ENCODE measurements around the gene LRRC32. TPM values are rescaled to one million over a fixed set of nuclear protein-coding genes. Genes with fewer than 3 reads are reported as not detected.

The LRRC32 gene
- total and polyA plus RNA-seq, 2 experiments from 2014 or later, result 0.42 to 0.58 TPM

DNA sequence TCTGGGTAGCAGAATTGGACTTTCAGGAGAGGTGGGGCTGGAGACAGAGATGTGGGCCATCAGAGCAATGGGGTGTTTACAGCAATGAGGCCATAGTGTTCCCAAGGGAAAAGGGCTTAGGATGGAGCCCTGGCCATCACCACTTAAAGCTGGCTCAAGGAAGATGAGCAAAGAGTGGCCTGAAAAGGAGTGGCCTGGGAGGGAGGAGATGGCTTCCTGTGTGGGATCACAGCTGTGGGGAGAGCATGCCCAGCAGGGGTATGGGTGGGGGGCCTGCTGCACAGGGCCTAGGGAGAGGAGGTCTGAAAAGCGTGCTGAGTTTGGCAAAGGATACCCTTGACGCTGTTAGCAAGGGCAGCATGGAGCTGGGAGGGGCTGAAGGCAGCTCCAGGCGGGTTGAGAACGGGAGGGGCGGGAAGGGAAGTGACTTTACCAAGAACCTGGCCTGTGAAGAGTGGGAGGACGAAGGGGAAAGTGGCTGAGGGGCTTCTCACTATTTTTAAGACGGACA, 13.9 kb downstream of the LRRC32 start:
- TF ChIP-seq EZH2 (IDR thresholded peaks at IDR 0.05; ENCODE audit: low read depth, unreplicated experiment) (no peak), EZH2phosphoT487 (IDR thresholded peaks at IDR 0.05; ENCODE audit: unreplicated experiment) (no peak), ZNF114 (CRISPR knock-in tag; IDR thresholded peaks at IDR 0.05) (no peak)
- TF ChIP-seq, protein P1, sequence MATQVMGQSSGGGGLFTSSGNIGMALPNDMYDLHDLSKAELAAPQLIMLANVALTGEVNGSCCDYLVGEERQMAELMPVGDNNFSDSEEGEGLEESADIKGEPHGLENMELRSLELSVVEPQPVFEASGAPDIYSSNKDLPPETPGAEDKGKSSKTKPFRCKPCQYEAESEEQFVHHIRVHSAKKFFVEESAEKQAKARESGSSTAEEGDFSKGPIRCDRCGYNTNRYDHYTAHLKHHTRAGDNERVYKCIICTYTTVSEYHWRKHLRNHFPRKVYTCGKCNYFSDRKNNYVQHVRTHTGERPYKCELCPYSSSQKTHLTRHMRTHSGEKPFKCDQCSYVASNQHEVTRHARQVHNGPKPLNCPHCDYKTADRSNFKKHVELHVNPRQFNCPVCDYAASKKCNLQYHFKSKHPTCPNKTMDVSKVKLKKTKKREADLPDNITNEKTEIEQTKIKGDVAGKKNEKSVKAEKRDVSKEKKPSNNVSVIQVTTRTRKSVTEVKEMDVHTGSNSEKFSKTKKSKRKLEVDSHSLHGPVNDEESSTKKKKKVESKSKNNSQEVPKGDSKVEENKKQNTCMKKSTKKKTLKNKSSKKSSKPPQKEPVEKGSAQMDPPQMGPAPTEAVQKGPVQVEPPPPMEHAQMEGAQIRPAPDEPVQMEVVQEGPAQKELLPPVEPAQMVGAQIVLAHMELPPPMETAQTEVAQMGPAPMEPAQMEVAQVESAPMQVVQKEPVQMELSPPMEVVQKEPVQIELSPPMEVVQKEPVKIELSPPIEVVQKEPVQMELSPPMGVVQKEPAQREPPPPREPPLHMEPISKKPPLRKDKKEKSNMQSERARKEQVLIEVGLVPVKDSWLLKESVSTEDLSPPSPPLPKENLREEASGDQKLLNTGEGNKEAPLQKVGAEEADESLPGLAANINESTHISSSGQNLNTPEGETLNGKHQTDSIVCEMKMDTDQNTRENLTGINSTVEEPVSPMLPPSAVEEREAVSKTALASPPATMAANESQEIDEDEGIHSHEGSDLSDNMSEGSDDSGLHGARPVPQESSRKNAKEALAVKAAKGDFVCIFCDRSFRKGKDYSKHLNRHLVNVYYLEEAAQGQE (IDR thresholded peaks at IDR 0.05; ENCODE audit: unreplicated experiment), result no peak
- TF ChIP-seq, protein P2, sequence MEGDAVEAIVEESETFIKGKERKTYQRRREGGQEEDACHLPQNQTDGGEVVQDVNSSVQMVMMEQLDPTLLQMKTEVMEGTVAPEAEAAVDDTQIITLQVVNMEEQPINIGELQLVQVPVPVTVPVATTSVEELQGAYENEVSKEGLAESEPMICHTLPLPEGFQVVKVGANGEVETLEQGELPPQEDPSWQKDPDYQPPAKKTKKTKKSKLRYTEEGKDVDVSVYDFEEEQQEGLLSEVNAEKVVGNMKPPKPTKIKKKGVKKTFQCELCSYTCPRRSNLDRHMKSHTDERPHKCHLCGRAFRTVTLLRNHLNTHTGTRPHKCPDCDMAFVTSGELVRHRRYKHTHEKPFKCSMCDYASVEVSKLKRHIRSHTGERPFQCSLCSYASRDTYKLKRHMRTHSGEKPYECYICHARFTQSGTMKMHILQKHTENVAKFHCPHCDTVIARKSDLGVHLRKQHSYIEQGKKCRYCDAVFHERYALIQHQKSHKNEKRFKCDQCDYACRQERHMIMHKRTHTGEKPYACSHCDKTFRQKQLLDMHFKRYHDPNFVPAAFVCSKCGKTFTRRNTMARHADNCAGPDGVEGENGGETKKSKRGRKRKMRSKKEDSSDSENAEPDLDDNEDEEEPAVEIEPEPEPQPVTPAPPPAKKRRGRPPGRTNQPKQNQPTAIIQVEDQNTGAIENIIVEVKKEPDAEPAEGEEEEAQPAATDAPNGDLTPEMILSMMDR (conservative IDR thresholded peaks at IDR 0.05; ENCODE audit: low read depth in 2 of 2), result no peak
- TF ChIP-seq, protein P3, sequence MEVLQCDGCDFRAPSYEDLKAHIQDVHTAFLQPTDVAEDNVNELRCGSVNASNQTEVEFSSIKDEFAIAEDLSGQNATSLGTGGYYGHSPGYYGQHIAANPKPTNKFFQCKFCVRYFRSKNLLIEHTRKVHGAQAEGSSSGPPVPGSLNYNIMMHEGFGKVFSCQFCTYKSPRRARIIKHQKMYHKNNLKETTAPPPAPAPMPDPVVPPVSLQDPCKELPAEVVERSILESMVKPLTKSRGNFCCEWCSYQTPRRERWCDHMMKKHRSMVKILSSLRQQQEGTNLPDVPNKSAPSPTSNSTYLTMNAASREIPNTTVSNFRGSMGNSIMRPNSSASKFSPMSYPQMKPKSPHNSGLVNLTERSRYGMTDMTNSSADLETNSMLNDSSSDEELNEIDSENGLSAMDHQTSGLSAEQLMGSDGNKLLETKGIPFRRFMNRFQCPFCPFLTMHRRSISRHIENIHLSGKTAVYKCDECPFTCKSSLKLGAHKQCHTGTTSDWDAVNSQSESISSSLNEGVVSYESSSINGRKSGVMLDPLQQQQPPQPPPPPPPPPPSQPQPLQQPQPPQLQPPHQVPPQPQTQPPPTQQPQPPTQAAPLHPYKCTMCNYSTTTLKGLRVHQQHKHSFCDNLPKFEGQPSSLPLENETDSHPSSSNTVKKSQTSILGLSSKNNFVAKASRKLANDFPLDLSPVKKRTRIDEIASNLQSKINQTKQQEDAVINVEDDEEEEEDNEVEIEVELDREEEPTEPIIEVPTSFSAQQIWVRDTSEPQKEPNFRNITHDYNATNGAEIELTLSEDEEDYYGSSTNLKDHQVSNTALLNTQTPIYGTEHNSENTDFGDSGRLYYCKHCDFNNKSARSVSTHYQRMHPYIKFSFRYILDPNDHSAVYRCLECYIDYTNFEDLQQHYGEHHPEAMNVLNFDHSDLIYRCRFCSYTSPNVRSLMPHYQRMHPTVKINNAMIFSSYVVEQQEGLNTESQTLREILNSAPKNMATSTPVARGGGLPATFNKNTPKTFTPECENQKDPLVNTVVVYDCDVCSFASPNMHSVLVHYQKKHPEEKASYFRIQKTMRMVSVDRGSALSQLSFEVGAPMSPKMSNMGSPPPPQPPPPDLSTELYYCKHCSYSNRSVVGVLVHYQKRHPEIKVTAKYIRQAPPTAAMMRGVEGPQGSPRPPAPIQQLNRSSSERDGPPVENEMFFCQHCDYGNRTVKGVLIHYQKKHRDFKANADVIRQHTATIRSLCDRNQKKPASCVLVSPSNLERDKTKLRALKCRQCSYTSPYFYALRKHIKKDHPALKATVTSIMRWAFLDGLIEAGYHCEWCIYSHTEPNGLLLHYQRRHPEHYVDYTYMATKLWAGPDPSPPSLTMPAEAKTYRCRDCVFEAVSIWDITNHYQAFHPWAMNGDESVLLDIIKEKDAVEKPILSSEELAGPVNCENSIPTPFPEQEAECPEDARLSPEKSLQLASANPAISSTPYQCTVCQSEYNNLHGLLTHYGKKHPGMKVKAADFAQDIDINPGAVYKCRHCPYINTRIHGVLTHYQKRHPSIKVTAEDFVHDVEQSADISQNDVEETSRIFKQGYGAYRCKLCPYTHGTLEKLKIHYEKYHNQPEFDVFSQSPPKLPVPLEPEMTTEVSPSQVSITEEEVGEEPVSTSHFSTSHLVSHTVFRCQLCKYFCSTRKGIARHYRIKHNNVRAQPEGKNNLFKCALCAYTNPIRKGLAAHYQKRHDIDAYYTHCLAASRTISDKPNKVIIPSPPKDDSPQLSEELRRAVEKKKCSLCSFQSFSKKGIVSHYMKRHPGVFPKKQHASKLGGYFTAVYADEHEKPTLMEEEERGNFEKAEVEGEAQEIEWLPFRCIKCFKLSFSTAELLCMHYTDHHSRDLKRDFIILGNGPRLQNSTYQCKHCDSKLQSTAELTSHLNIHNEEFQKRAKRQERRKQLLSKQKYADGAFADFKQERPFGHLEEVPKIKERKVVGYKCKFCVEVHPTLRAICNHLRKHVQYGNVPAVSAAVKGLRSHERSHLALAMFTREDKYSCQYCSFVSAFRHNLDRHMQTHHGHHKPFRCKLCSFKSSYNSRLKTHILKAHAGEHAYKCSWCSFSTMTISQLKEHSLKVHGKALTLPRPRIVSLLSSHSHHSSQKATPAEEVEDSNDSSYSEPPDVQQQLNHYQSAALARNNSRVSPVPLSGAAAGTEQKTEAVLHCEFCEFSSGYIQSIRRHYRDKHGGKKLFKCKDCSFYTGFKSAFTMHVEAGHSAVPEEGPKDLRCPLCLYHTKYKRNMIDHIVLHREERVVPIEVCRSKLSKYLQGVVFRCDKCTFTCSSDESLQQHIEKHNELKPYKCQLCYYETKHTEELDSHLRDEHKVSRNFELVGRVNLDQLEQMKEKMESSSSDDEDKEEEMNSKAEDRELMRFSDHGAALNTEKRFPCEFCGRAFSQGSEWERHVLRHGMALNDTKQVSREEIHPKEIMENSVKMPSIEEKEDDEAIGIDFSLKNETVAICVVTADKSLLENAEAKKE (CRISPR knock-in tag; IDR thresholded peaks at IDR 0.05), result no peak
- Histone ChIP-seq H3K36me3 (ENCODE audit: insufficient read depth) (no peaks in the 10 kb centered on the region), H3K4me3 (no peak overlapping the region), H3K27me3 (ENCODE audit: insufficient read depth) (no peaks in the 10 kb centered on the region), H3K27ac (ENCODE audit: low read depth) (no peak overlapping the region), H4K20me1 (replicated peaks; ENCODE audit: insufficient read depth) (no peaks in the 10 kb centered on the region), H3K9me2 (ENCODE audit: insufficient read depth) (no peaks in the 10 kb centered on the region), H3K79me2 (replicated peaks; ENCODE audit: insufficient read depth) (no peaks in the 10 kb centered on the region), H2AFZ (peak overlapping the region; percentile 38; the same call in 1 of the 2 replicates), H3K4me2 (no peak overlapping the region), H3K4me1 (ENCODE audit: insufficient read depth) (no peaks in the 10 kb centered on the region), H3F3A (replicated peaks; ENCODE audit: low read depth) (no peaks in the 10 kb centered on the region)
- Mint-ChIP-seq H3K9me3 (no peaks in the 10 kb centered on the region), H3K27ac (no peak overlapping the region), H3K4me3 (no peak overlapping the region), H3K27me3 (ENCODE audit: insufficient read depth, low read depth, poor library complexity) (peaks cover 8% of the 10 kb centered on the region), H3K4me1 (peaks cover 19% of the 10 kb centered on the region), H3K36me3 (ENCODE audit: low read depth) (no peaks in the 10 kb centered on the region)
- no peak for DNase-seq (ENCODE audit: low spot score)
- ATAC-seq, result peak; percentile 18; the same call in 2 of the 3 replicates
